Measurements from ENCODE around the gene RIC8A.

Gene RIC8A

DNA sequence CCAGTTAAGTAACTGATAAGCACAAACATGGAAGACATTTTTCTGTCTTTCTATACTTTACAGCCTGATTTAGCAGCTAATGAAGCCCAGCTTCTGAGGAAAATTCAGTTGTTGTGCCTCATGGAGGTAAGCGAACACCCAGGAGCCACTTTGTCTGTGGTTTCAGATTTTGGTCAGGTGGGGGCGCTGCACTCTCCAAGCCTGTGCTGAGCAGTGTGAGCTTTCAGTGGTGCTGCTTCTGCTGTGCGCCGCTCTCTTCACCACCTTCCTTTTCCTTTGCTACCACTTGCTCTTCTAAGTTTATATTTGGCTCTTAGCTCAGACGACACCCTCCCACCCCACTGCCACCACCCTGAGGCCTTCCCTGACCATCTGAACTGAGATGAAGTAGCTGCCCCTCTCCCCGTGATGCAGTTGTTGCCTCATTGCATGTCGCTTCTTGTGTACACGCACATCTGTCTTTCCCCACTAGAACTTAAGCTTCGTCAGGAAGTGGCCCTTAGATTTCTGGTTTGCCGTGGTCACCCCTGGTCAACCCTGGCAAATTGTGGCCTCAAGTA lies 43.3 kb downstream of the RIC8A start:
- peak; percentile 86 for DNase-seq

DNA sequence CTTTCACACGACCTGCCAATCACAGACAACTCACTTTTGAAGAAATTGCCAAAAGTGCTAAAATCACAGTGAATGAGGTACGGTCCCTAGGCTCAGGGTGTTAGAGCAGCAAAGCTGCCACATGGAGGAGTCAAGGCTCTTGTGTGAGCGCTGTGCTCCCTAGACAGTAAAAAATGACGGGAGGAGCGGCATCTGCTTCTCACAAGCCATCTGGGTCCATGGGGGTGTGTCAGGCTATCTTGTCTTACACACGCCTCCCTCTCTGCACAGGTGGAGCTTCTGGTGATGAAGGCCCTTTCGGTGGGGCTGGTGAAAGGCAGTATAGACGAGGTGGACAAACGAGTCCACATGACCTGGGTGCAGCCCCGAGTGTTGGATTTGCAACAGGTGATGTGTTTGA lies 44.0 kb downstream of the RIC8A start:
- DNase-seq, result no peak

DNA sequence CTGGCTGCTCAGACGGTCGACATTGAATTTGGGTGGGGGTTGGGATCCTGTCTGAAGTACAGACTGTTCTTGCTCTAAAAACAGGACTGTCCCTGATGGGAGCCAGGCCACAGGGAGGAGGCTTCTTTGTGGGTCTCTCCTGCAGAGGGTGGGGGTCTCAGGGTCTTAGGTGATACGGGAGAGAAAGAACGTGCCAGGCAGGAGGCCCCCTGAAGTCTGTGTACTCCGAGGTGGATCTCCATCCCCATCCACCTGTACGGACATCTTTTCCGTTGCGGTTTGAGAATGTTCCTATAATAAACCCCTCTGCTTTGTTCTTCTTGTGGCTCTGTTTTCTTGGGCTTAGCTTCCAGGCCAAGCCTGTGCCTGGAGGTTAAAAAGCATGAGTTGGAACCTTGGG lies 45.2 kb downstream of the RIC8A start:
- no peak for DNase-seq

DNA sequence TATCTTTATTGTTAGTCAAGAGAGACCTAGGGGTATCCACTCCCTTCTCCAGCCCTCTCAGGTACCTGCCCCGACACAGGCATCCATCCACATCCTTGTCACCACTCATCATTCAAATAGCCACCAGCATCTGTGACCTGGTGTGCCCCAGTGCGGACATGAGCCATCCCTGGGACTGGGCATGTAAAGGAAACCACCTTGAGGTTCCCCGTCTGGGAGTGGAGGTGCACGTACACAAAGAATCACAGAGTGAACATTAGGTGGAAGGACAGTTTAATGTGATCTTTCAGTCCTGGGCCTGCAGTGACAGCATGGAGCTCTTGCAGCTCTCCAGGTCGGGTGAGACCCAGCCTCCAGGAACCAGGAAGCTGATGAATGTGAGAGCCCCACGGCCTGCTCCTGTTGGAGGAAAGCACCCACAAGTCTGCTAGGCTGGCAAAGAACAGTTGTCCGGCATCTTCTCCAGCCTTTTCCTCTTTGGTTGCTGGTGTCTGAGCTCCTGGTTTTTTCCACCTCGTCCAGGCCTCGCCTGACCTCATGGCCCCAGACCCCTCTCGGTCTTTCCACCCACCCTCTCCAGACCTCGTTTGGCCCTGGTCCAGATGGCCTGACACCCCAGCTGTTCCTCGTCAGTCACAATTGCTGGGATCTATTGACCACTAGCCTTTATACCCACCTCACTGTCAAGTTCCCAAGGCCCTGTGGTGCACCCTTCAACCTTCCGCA lies 45.8 kb downstream of the RIC8A start:
- DNase-seq, result no peak

DNA sequence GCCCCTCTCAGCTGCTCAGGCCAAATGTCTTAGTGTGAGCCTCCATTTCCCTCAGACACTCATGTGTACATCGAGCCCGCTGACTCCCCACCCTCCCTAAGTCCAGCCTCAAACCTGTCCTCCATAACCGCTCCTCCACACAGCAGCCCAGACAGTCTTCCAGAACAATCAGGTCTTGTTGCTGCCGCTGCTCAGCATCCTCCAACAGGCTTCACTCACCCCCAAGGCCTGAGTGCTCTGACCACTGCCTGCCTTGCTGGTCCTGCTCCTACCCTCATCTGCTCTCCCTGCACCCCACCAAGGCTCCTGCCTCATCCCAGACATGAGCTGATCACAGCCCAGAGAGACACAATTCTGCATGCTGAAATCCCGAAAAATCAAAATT lies 46.4 kb downstream of the RIC8A start:
- DNase-seq, result no peak

DNA sequence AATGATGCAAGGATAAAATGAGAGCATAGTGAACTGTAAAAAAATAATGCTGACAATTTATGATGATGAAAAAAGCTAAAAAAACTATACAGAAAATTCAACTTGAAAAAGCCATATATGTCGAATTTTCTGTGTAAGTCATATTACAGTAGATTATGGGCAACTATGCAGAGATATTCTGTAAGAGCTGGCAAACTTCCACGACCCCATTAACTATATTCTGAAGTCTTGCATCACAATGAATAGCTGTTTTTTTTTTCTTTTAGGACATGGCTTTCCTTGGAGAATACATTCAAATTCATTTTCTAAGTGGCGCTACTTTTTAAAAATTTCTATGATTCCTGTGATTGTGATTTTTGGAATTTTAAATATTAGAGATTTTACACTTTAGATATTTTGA lies 47.7 kb downstream of the RIC8A start:
- no peak for DNase-seq

DNA sequence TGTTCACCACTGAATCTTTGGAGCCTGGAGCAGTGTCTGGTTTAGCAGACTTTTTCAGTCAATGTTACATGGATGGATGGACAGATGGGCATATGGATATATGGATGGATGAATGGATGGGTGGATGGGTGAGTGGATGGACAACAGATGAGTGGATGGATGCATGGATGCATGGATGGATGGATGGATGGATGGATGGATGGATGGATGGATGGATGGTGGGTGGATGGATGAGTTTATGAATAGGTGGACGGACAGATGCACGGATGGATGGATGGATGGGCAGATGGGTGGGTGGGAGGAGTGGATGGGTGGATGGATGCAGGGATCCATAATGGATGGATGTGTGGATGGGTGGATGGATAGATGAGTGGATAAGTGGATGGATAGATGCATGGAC lies 48.3 kb downstream of the RIC8A start:
- DNase-seq, result no peak

DNA sequence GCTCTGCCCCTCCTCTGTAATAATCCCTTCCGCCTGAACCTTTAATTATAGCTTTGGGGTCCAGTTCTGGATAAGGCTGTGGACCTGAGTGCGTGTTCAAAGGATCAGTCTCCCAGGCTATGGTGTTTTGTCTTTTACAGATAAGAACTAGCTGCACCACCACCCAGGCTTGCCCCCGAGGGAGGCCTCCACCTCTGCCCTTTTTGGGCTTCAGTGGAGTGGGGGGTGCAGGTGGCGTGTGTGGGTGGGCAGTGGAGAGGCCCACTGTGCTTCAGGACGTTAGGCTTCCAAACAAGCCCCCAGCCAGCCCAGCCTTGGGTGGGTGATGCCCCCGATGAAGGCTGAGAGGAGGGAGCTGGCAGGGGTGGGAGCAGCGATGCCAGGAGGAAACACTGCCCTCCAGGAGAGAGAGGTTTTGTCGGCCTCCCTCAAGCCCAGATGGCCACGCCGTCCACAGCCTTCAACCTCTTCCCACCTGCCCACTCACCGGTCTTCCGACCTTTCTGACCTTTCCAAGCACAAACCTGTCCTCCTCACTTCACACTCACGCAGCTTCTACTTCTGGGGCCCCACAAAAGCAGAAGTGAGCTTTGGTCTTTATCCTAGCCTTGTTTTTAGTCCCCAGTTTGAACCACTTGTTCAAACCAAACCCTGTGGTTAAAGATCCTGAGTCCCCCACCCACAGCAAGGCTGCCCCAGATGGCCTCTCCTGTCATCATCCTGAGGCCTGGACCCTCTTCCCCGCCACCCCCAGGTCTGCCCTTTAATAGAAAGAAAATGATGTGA lies 49.6 kb downstream of the RIC8A start:
- DNase-seq, result no peak

DNA sequence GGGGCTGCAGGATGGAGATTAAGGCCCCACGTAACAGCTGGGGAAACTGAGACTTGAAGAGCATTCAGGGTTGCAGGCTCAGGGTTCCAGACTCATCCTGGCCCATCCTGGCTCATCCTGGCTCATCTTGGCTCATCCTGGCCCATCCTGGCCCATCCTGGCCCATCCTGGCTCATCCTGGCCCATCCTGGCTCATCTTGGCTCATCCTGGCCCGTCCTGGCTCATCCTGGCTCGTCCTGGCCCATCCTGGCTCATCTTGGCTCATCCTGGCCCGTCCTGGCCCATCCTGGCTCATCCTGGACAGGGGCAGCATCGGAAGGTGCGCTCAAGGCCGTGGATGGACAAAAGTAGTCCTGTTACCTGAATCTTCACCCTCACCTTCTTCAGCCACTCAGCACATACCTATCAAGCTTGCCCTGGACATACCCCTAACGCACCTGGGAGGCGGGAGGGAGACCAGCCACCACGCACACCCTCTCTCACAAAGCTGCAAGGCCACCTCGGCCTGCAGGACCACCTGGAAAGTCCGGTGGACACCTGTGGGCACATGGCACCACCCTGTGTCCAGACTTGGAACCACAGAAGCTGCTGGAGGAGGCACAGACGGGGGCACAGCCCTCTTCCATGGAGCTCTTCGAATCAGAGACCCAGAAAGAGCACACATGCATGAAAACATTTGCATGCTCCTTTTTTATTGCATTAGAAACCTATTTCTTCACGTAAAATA lies 50.4 kb downstream of the RIC8A start:
- no peak for DNase-seq

DNA sequence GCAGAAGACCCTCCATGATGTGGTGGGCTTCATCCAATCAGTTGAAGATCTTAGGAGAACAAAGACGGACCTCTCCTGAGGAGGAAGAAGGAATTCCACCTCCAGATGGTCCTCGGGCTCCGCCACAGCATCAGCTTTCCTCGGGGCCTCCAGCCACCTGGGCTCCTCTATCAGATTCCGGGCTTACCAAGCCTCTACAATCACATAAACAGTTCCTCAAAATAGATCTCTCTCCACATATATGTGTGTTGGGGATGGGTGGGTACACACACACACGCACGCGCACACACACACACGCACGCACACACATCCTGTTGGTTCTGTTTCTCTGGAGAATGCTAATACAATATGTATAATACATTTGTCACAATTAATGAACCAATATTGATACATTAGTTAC lies 51.9 kb downstream of the RIC8A start:
- DNase-seq, result no peak

DNA sequence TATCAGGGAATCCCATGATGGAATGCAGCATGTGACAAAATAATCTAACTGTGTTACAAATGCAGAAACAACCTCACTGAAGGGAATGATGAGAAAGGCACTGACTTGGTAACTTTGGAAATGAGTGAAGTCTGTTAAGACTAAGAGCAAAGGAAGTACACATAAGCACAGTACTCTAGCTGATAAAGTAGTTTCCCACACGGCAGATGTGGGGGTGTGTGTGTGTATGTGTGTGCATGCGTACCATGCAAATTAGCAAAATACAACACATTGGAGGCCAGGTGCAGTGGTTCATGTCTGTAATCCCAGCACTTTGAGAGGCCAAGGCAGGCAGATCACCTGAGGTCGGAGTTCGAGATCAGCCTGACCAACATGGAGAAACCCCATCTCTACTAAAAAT lies 54.1 kb downstream of the RIC8A start:
- no peak for DNase-seq
